Epithelial cell of esophagus (primary cell): ENCODE measurements around the gene PDE8A.

ENCODE experiments used
- DNase-seq: peaks from one replicate; pipeline ENCODE4 v3.0.0; 2010; ENCODE audit warnings: low read depth
- H3K4me3 ChIP-seq: 2 replicates; pipeline ENCODE4 v1.5.1; 2011; ENCODE audit warnings: mild to moderate bottlenecking, low read length, control low read depth
- TF ChIP-seq, protein P1 (sequence below): IDR thresholded peaks from 2 replicates; pipeline ENCODE4 v1.5.1; 2011; ENCODE audit warnings: low read depth, mild to moderate bottlenecking, low read length, control low read depth, inconsistent platforms; ENCODE audit not compliant: insufficient read depth; ENCODE audit errors: missing control alignments

Gene PDE8A

DNA sequence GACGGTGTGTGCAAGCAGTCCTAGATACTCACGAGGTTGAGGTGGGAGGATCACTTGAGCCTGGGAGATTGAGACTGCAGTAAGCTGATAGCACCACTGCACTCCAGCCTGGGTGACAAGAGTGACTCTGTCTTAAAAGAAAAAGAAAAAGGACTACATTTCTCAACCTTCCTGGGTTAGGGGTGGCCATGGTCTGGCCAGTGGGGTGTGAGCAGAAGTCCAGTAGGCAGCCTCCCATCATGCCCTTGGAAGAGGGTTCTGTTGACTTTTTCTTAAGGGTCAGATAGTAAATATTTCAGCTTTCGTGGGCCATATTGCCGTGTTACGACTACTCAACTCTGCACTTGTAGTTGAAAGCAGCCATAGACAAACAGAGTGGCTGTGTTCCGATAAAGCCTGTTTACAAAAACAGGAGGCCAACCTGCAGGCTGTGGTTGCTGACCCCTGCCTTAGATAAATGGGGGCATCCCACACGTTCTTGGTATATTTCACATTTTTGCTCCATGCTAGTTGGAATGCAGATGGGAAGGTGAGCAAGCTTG, 31.0 kb upstream of the PDE8A start:
- no peak for DNase-seq
- no peak overlapping the region for H3K4me3 ChIP-seq
- TF ChIP-seq, protein P1, sequence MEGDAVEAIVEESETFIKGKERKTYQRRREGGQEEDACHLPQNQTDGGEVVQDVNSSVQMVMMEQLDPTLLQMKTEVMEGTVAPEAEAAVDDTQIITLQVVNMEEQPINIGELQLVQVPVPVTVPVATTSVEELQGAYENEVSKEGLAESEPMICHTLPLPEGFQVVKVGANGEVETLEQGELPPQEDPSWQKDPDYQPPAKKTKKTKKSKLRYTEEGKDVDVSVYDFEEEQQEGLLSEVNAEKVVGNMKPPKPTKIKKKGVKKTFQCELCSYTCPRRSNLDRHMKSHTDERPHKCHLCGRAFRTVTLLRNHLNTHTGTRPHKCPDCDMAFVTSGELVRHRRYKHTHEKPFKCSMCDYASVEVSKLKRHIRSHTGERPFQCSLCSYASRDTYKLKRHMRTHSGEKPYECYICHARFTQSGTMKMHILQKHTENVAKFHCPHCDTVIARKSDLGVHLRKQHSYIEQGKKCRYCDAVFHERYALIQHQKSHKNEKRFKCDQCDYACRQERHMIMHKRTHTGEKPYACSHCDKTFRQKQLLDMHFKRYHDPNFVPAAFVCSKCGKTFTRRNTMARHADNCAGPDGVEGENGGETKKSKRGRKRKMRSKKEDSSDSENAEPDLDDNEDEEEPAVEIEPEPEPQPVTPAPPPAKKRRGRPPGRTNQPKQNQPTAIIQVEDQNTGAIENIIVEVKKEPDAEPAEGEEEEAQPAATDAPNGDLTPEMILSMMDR: no peak

DNA sequence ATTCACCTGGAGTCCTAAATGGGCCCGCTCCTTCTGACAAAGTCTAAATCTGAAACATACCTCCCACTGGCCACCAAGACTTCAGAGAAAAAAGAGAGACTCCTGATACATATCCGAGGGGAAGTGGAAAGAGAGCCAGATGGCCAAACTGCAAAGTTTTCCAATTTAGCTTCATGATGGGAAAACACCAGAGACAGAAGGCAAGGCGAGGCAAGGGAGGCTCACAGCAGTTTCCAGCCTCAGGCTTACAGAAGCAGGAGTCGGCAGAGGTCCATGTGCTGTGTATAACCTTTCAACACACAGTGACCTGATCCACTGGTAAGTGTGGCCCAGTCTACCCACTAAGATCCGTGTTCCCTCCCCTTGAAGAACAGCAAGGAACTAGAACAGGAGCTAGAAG, 29.9 kb upstream of the PDE8A start:
- TF ChIP-seq, protein P1: no peak
- DNase-seq: no peak
- H3K4me3 ChIP-seq: no peak overlapping the region

DNA sequence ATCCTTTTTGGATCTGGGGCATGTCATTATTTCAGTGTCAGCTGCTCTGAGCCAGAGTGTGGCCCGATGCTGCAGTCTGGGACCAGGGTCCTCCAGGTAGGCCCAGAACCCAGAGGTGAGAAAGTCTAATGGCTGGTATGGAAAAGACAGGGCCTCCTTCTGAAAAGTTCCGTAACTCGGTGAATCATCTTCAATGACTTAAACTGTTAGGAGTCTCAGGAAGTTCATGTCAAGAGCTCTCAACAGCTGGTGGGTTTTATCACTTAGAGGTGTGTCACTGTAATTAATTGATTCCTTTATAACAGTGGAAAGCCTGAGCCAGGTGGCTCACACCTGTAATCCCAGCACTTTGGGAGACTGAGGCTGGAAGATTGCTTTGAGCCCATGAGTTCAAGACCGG, 28.5 kb upstream of the PDE8A start:
- TF ChIP-seq, protein P1: no peak
- H3K4me3 ChIP-seq: no peak overlapping the region
- DNase-seq: peak; percentile 58

- TF ChIP-seq, protein P1: no peak
- no peak overlapping the region for H3K4me3 ChIP-seq
- no peak for DNase-seq
Observed at GRCh38 chr15:84953726-84954125, 27.9 kb upstream of the PDE8A start.

DNA sequence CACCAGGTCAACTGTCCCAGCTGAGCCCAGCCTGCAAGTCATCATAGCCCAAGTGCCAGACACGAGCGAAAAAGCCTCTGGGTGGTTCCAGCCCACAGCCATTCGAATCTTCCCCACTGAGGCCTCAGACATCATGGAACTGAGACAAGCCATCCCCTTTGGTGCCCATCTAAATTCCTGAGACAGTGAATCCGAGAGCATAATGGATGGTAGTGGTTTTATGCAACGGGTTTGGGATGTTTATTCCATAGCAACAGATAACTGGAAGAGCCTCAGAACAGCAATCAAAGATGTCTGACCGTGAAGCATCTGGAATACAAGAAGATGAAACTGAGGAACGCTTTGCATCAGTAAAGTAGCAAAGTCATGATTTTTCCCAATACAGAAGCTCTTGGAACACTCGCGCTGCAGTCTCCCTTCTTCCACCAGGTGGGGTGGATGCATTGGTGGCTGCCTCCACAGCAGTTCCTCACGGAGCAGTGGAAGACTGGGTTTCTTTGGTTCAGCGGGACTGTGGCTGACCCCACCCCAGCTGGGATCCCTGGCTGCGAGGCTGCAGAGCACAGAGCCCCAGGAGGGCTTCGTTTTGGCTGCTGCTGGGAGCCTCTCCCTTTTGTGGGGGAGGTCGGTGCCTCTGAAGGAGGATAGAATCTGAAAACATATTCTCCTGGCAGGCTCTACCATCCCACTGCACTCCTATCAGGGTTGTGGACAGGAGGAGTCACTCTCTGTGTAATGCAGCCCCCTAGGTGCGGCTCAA, 26.4 kb upstream of the PDE8A start:
- H3K4me3 ChIP-seq: peak overlapping the region; percentile 19
- TF ChIP-seq, protein P1: peak; percentile 93
- DNase-seq: peak; percentile 71

- no peak overlapping the region for H3K4me3 ChIP-seq
- no peak for DNase-seq
- TF ChIP-seq, protein P1: no peak
Observed at GRCh38 chr15:84956199-84956598, 25.5 kb upstream of the PDE8A start.

GRCh38 chr15:84960391-84961113, 21.1 kb upstream of the PDE8A start:
- no peak overlapping the region for H3K4me3 ChIP-seq

More at GRCh38 chr15:84960391-84961113, 21.1 kb upstream of the PDE8A start:
- no peak for DNase-seq
- TF ChIP-seq, protein P1: no peak
